ENCODE measurements around the gene MPDU1.
A peak's percentile ranks its signal among the peaks of the same experiment; 100 is the strongest.

Gene MPDU1

GRCh38 chr17:7576432-7576937, 7.2 kb upstream of the MPDU1 start:
- no peak for DNase-seq (ENCODE audit: low read depth)
- H3K4me3 ChIP-seq (replicated peaks; ENCODE audit: low read depth, low read length): peak overlapping the region; percentile 96
- TF ChIP-seq CTCF (IDR thresholded peaks at IDR 0.05; ENCODE audit: low read length, missing control alignments): no peak

DNA sequence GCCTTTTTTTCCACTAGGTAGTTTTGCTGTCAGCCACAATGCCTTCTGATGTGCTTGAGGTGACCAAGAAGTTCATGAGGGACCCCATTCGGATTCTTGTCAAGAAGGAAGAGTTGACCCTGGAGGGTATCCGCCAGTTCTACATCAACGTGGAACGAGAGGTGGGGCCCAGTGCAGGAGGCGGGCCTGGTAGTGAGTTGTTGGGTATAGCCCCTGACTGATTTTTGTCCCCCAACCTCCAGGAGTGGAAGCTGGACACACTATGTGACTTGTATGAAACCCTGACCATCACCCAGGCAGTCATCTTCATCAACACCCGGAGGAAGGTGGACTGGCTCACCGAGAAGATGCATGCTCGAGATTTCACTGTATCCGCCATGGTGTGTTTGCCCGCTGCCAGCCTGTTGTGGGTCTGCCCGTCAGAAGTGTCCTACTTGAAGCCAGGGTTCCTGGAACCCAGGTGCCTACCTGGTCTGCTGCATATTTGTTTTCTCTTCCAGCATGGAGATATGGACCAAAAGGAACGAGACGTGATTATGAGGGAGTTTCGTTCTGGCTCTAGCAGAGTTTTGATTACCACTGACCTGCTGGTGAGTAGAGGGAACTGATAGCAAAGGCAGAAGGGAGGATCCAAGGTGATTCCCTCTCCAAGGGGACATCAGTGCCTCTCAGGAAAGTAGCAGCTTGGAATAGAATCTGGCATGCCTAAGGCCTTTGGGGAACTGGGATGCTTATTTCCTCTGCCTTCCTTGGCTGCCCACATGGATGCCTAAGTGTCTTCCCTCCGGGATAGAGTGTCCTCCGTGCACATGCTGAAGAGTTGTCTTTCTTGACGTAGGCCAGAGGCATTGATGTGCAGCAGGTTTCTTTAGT, 6.1 kb upstream of the MPDU1 start:
- DNase-seq (ENCODE audit: low read depth): no peak
- H3K4me3 ChIP-seq (replicated peaks; ENCODE audit: low read depth, low read length): no peak overlapping the region
- no peak for TF ChIP-seq CTCF (IDR thresholded peaks at IDR 0.05; ENCODE audit: low read length, missing control alignments)

DNA sequence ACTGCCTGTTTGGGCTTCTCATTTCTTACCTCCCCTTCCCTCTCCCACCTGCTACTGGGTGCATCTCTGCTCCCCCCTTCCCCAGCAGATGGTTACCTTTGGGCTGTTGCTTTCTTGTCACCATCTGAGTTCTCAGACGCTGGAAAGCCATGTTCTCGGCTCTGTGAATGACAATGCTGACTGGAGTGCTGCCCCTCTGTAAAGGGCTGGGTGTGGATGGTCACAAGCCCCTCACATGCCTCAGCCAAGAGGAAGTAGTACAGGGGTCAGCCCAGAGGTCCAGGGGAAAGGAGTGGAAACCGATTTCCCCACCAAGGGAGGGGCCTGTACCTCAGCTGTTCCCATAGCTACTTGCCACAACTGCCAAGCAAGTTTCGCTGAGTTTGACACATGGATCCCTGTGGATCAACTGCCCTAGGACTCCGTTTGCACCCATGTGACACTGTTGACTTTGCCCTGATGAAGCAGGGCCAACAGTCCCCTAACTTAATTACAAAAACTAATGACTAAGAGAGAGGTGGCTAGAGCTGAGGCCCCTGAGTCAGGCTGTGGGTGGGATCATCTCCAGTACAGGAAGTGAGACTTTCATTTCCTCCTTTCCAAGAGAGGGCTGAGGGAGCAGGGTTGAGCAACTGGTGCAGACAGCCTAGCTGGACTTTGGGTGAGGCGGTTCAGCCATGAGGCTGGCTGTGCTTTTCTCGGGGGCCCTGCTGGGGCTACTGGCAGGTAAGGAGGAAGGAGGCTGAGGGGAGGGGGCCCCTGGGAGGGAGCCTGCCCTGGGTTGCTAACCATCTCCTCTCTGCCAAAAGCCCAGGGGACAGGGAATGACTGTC, 4.4 kb upstream of the MPDU1 start, which contains the start of gene CD68:
Gene CD68, plus strand, starts transcription at position 638 of the 833 bp plus-strand sequence. Its CDS starts 40 bp downstream, at position 678.
- DNase-seq (ENCODE audit: low read depth): peak; percentile 90

DNA sequence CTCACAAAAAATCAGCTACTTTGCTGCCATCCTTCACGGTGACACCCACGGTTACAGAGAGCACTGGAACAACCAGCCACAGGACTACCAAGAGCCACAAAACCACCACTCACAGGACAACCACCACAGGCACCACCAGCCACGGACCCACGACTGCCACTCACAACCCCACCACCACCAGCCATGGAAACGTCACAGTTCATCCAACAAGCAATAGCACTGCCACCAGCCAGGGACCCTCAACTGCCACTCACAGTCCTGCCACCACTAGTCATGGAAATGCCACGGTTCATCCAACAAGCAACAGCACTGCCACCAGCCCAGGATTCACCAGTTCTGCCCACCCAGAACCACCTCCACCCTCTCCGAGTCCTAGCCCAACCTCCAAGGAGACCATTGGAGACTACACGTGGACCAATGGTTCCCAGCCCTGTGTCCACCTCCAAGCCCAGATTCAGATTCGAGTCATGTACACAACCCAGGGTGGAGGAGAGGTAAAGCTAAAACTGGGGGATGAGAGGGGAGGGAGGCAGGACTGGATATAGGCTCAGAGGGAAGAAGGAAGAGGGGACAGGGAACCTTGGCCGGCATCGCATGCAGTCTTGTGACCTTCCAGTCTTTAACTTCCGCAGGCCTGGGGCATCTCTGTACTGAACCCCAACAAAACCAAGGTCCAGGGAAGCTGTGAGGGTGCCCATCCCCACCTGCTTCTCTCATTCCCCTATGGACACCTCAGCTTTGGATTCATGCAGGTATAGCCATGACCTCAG, 3.6 kb upstream of the MPDU1 start:
- no peak for TF ChIP-seq CTCF (IDR thresholded peaks at IDR 0.05; ENCODE audit: low read length, missing control alignments)
- DNase-seq (ENCODE audit: low read depth): no peak
- peak overlapping the region; percentile 37 for H3K4me3 ChIP-seq (replicated peaks; ENCODE audit: low read depth, low read length)

More for the DNA sequence above, 4.4 kb upstream of the MPDU1 start, which contains the start of gene CD68:
- no peak for TF ChIP-seq CTCF (IDR thresholded peaks at IDR 0.05; ENCODE audit: low read length, missing control alignments)
- H3K4me3 ChIP-seq (replicated peaks; ENCODE audit: low read depth, low read length): peak within 1 kb of the TSS; percentile 37

DNA sequence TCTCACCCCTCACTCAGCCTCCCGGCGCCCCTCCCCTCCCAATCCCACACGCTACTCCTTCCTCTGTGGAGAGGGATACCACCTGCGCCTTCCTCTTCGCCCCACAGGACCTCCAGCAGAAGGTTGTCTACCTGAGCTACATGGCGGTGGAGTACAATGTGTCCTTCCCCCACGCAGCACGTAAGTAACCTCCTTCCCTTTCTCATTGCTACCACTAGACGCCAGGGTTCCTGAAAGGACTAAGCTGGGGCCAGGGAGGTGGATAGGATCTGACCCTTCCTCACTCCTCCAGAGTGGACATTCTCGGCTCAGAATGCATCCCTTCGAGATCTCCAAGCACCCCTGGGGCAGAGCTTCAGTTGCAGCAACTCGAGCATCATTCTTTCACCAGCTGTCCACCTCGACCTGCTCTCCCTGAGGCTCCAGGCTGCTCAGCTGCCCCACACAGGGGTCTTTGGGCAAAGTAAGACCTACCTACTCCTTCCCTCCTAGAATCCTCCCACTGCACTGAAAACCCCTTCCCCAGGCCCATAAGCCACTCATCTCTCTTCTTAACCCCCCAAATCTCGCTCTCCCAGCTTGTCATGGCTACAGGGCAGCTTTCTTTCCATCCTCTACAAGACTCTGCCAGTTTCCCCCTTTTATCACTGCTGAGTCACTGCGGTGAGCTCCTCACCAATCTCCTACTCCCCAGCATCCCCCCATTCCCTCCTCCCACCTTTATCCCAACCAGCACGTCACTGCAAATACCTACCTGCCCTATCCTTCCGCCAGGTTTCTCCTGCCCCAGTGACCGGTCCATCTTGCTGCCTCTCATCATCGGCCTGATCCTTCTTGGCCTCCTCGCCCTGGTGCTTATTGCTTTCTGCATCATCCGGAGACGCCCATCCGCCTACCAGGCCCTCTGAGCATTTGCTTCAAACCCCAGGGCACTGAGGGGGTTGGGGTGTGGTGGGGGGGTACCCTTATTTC, 2.8 kb upstream of the MPDU1 start:
- no peak for TF ChIP-seq CTCF (IDR thresholded peaks at IDR 0.05; ENCODE audit: low read length, missing control alignments)
- no peak overlapping the region for H3K4me3 ChIP-seq (replicated peaks; ENCODE audit: low read depth, low read length)

More for the DNA sequence above, 2.8 kb upstream of the MPDU1 start:
- DNase-seq (ENCODE audit: low read depth): no peak

Data from fibroblast of pulmonary artery (primary cell).